Measurements from ENCODE around the gene CAND2.
A peak's percentile ranks its signal among the peaks of the same experiment; 100 is the strongest.
"Not testable (repeated sequence)": the region's sequence is repeated elsewhere in the genome, so short reads cannot be mapped to it uniquely, and the experiment has no call there.

CAND2 gene

DNA sequence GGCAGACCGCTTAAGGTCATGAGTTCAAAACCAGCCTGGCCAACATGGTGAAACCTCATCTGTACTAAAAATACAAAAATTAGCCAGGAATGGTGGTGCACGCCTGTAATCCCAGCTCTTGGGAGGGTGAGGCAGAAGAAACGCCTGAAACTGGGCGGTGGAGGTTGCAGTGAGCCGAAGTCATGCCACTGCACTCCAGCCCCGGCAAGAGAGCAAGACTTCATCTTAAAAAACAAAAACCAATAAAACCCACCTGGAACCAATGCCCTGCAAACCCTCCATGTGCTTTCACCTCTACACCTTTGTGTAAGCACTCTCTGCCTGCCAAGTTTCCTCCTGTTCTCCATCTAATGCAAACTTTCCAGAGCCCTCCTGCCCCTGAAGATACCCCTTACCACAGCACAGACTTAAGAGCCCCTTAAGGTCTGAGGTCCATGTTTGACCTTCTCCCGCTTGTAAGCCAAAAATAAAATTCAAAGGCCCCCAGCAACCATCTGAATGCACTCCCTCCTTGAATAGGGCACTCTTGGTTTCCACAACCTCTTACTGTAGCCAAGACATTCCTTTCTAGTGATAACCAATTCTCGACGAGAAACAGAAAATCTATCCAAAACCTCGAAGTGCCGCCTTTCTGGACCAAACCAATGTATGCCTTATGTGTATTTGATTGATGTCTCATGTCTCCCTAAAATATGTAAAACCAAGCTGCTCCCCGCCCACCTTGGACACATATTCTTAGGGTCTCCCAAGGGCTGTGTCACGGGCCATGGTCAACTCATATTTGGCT is 41.9 kb downstream of the CAND2 start:
- Histone ChIP-seq H3K9me3 (ENCODE audit: insufficient read depth, low read length) (no peaks in the 10 kb centered on the region), H3K79me2 (ENCODE audit: low read length) (peaks cover 55% of the 10 kb centered on the region), H3K9ac (ENCODE audit: low read length) (no peak overlapping the region), H3K4me1 (ENCODE audit: low read length) (peaks cover 24% of the 10 kb centered on the region), H3K36me3 (replicated peaks; ENCODE audit: low read depth, low read length) (peaks cover 73% of the 10 kb centered on the region), H4K20me1 (ENCODE audit: insufficient read depth, low read length) (peaks cover 73% of the 10 kb centered on the region), H3K4me2 (ENCODE audit: low read length) (0 out of 2 replicates have a peak overlapping the region, but pooled peaks have one; percentile 72), H3K27me3 (ENCODE audit: low read depth, low read length) (no peaks in the 10 kb centered on the region), H3K4me3 (ENCODE audit: low read length) (no peak overlapping the region), H2AFZ (ENCODE audit: low read depth, low read length) (no peak overlapping the region), H3K27ac (ENCODE audit: low read length) (no peak overlapping the region)
- no peak for TF ChIP-seq EZH2phosphoT487 (IDR thresholded peaks at IDR 0.05; ENCODE audit: low read depth)
- TF ChIP-seq, protein P1, sequence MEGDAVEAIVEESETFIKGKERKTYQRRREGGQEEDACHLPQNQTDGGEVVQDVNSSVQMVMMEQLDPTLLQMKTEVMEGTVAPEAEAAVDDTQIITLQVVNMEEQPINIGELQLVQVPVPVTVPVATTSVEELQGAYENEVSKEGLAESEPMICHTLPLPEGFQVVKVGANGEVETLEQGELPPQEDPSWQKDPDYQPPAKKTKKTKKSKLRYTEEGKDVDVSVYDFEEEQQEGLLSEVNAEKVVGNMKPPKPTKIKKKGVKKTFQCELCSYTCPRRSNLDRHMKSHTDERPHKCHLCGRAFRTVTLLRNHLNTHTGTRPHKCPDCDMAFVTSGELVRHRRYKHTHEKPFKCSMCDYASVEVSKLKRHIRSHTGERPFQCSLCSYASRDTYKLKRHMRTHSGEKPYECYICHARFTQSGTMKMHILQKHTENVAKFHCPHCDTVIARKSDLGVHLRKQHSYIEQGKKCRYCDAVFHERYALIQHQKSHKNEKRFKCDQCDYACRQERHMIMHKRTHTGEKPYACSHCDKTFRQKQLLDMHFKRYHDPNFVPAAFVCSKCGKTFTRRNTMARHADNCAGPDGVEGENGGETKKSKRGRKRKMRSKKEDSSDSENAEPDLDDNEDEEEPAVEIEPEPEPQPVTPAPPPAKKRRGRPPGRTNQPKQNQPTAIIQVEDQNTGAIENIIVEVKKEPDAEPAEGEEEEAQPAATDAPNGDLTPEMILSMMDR (IDR thresholded peaks at IDR 0.05; ENCODE audit: low read depth, low read length), result no peak

DNA sequence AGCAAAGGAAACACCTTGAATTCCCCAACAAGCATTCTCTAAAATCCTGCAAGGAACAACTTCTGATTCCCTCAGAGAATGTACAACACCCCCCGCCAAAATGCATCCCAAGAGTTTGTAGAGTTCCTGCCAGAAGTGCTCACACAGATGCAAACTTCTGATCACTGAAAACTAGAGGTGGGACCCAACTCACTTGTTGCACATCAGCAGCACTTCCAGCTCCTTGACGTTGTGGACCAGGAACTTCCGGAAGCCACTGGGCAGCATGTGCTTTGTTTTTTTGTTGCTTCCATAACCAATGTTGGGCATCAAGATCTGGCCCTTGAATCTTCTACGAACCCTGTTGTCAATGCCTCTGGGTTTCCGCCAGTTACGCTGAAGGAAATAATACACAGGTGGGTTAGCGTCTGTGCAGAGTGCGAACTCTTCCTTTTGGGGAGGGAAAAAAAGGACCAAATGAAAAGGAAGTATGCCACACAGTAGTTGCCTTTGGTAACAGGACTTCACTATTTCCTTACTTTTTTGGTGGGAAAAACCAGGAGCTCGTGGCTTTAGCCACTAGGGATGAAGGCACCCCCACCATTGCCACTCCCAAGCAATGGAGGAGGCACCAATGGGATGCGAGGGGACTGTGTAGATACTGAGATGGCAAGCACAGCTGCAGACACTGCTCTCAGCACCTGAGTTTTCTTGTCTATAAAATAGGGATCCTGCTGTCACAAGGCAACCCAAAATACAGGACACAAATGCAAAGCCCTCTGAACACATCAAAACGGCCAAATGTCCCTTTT is 42.9 kb downstream of the CAND2 start:
- no peak overlapping the region for H2AFZ ChIP-seq (ENCODE audit: low read depth, low read length)
- H3K4me2 ChIP-seq (ENCODE audit: low read length), result peak overlapping the region; percentile 72
- peak overlapping the region; percentile 89 for H3K9ac ChIP-seq (ENCODE audit: low read length)
- H4K20me1 ChIP-seq (ENCODE audit: insufficient read depth, low read length), result peaks cover 64% of the 10 kb centered on the region
- H3K36me3 ChIP-seq (replicated peaks; ENCODE audit: low read depth, low read length), result peaks cover 63% of the 10 kb centered on the region
- no peaks in the 10 kb centered on the region for H3K27me3 ChIP-seq (ENCODE audit: low read depth, low read length)
- TF ChIP-seq EZH2phosphoT487 (IDR thresholded peaks at IDR 0.05; ENCODE audit: low read depth), result no peak
- TF ChIP-seq, protein P1 (IDR thresholded peaks at IDR 0.05; ENCODE audit: low read depth, low read length), result no peak
- H3K79me2 ChIP-seq (ENCODE audit: low read length), result peaks cover 55% of the 10 kb centered on the region
- H3K27ac ChIP-seq (ENCODE audit: low read length), result no peak overlapping the region
- peak overlapping the region; percentile 86 for H3K4me3 ChIP-seq (ENCODE audit: low read length)
- H3K9me3 ChIP-seq (ENCODE audit: insufficient read depth, low read length), result no peaks in the 10 kb centered on the region
- H3K4me1 ChIP-seq (ENCODE audit: low read length), result peaks cover 24% of the 10 kb centered on the region

DNA sequence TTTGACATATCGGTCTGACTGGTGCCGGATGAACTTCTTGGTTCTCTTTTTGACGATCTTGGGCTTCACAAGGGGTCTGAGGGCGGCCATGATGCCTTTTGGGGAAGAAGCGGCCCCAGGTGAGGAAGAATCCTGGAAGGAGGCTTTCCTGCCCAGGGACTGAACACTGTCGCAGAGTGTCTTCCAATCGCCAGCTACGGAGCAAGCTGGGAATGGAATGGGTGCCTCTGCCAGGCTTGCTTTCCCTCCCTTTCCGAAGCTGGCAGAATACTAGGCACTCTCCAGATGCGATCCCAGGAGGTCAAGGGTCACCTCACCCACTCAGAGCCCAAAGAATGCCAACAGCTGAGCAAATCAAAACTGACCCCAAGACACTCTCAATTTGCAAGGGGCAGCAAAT is 43.7 kb downstream of the CAND2 start:
- not testable (repeated sequence) for H3K9me3 ChIP-seq (ENCODE audit: insufficient read depth, low read length); H2AFZ ChIP-seq (ENCODE audit: low read depth, low read length); H3K27me3 ChIP-seq (ENCODE audit: low read depth, low read length)
- peaks cover 57% of the 10 kb centered on the region for H4K20me1 ChIP-seq (ENCODE audit: insufficient read depth, low read length)
- peak overlapping the region; percentile 64 for H3K27ac ChIP-seq (ENCODE audit: low read length)
- H3K4me1 ChIP-seq (ENCODE audit: low read length), result peaks cover 24% of the 10 kb centered on the region
- H3K4me2 ChIP-seq (ENCODE audit: low read length), result peak overlapping the region; percentile 72
- peak overlapping the region; percentile 86 for H3K4me3 ChIP-seq (ENCODE audit: low read length)
- H3K36me3 ChIP-seq (replicated peaks; ENCODE audit: low read depth, low read length), result peaks cover 55% of the 10 kb centered on the region
- peaks cover 55% of the 10 kb centered on the region for H3K79me2 ChIP-seq (ENCODE audit: low read length)
- peak overlapping the region; percentile 89 for H3K9ac ChIP-seq (ENCODE audit: low read length)

DNA sequence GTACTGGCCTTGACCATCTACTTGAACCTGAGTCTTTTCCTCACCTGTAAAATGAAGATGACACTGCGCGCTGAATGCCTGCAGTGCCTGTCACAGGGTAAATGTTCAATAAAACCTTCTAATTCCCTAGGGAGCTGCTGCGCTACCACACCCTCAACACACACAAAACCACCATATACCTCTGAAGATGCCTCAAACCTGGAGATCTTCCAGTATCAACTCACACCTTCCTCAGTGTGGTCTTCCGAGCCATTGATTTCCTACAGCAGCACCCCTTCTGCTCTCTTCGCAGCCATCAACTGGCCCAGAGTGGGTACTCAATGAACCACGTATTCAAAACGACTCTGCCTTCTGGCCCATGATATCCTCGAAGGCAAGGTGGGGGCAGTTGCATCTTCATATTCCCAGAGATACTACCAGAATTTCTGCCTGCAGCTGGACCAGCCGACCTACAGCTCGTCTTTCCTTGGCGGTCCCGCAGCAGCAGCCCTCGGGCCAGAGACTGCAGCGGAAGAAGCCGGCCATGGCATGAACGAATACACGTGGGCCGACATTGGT is 44.2 kb downstream of the CAND2 start:
- H4K20me1 ChIP-seq (ENCODE audit: insufficient read depth, low read length), result peaks cover 52% of the 10 kb centered on the region

More for the DNA sequence above, 44.2 kb downstream of the CAND2 start:
- peak overlapping the region; percentile 86 for H3K4me3 ChIP-seq (ENCODE audit: low read length)
- no peaks in the 10 kb centered on the region for H3K27me3 ChIP-seq (ENCODE audit: low read depth, low read length)
- no peak for TF ChIP-seq EZH2phosphoT487 (IDR thresholded peaks at IDR 0.05; ENCODE audit: low read depth)
- TF ChIP-seq, protein P1 (IDR thresholded peaks at IDR 0.05; ENCODE audit: low read depth, low read length), result no peak
- H3K36me3 ChIP-seq (replicated peaks; ENCODE audit: low read depth, low read length), result peaks cover 50% of the 10 kb centered on the region
- peak overlapping the region; percentile 72 for H3K4me2 ChIP-seq (ENCODE audit: low read length)
- H3K4me1 ChIP-seq (ENCODE audit: low read length), result peaks cover 24% of the 10 kb centered on the region
- H3K9ac ChIP-seq (ENCODE audit: low read length), result peak overlapping the region; percentile 89
- no peak overlapping the region for H2AFZ ChIP-seq (ENCODE audit: low read depth, low read length)
- H3K9me3 ChIP-seq (ENCODE audit: insufficient read depth, low read length), result no peaks in the 10 kb centered on the region
- H3K79me2 ChIP-seq (ENCODE audit: low read length), result peaks cover 55% of the 10 kb centered on the region
- peak overlapping the region; percentile 64 for H3K27ac ChIP-seq (ENCODE audit: low read length)

Measured in OCI-LY3 (cell line).